ENCODE results near the gene SSBP2. TPM values are rescaled to one million over a fixed set of nuclear protein-coding genes. Genes with fewer than 3 reads are reported as not detected.
A peak's percentile ranks its signal among the peaks of the same experiment; 100 is the strongest.

Gene SSBP2
- total RNA-seq, 1 experiment from 2014 or later: 5.2 TPM

DNA sequence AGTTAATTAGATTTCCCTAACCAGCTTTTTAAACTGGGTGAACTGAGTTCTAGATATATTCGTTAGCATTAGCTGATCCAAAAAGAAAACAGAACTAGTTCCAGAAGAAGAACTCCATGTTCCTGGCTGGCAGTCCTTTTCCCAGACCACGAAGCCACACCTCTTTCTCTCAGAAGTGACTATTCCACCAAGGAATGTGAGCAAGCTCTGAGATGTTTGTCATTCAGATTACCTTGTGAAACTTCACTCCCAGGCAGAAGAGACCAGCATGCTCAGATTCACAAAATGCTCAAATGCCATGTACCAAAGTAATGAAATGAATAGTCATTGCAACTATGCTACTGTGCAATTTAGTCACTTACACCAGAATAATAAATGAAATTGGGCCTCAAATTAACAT lies 4.4 kb upstream of the SSBP2 start:
- RAD21 ChIA-PET (ENCODE audit: low non-redundant PET in 1 of 2, low total read pairs in 2 of 2, uncharacterized antibody in 2 of 2, unreplicated experiment in 2 of 2): interaction anchor here in 1 of 2 experiments (1.0 kb wide), 1 partner anchor 96 kb away, joined by 4 read pairs; no protein-coding TSS in a partner anchor
- POLR2A ChIA-PET: interaction anchor here (0.6 to 1.9 kb wide), 2 partner anchors 93 to 96 kb away, joined by 3 to 6 read pairs; no protein-coding TSS in a partner anchor
- DNase-seq (ENCODE audit: low read depth, low spot score): peak; percentile 47
- CTCF ChIA-PET: interaction anchor here (1.1 to 2.6 kb wide), 5 partner anchors 84 to 410 kb away, joined by 4 to 8 read pairs (median 6); no protein-coding TSS in a partner anchor
- no peaks in the 10 kb centered on the region for H3K9me3 ChIP-seq (ENCODE audit: control insufficient read depth in 1 of 2, insufficient read depth in 1 of 2, low read depth in 1 of 2, low read length in 2 of 2)
- intact Hi-C loops (cut with micrococcal nuclease): loop anchor here (10.0 kb wide), 1 partner anchor 219 kb away; the partner anchor contains the start of gene ATG10
- H3K4me3 ChIP-seq (replicated peaks in 1 of 2; ENCODE audit: low read depth in 1 of 2, low read length in 2 of 2): peak overlapping the region in 1 of 2 experiments; percentile 3; a peak in 1 of 4 replicates
- peaks cover 13 to 18% of the 10 kb centered on the region in 2 experiments for H3K4me1 ChIP-seq (ENCODE audit: control insufficient read depth in 1 of 2, insufficient read depth in 2 of 2, low read length in 2 of 2)
- H3K9me2 ChIP-seq (ENCODE audit: insufficient read depth): no peaks in the 10 kb centered on the region
- H4K20me1 ChIP-seq (ENCODE audit: insufficient read depth): no peaks in the 10 kb centered on the region
- no peaks in the 10 kb centered on the region for H3K36me3 ChIP-seq (ENCODE audit: control insufficient read depth in 1 of 2, insufficient read depth in 2 of 2, low read length in 2 of 2)
- no TSS peak for BruUV-seq (replicated peaks)
- TF ChIP-seq, protein P1, sequence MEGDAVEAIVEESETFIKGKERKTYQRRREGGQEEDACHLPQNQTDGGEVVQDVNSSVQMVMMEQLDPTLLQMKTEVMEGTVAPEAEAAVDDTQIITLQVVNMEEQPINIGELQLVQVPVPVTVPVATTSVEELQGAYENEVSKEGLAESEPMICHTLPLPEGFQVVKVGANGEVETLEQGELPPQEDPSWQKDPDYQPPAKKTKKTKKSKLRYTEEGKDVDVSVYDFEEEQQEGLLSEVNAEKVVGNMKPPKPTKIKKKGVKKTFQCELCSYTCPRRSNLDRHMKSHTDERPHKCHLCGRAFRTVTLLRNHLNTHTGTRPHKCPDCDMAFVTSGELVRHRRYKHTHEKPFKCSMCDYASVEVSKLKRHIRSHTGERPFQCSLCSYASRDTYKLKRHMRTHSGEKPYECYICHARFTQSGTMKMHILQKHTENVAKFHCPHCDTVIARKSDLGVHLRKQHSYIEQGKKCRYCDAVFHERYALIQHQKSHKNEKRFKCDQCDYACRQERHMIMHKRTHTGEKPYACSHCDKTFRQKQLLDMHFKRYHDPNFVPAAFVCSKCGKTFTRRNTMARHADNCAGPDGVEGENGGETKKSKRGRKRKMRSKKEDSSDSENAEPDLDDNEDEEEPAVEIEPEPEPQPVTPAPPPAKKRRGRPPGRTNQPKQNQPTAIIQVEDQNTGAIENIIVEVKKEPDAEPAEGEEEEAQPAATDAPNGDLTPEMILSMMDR (IDR thresholded peaks at IDR 0.05 in 2 of 3, conservative IDR thresholded peaks at IDR 0.05 in 1 of 3; ENCODE audit: borderline replicate concordance in 1 of 3, insufficient read depth in 1 of 3, low read depth in 2 of 3, low read length in 2 of 3): no peak
- TF ChIP-seq CBX3 (IDR thresholded peaks at IDR 0.05; ENCODE audit: low read depth): 0 out of 2 replicates have a peak, but pooled peaks have one; percentile 26
- peak; percentile 25; the same call in 1 of the 2 replicates for TF ChIP-seq FOSL1 (IDR thresholded peaks at IDR 0.05; ENCODE audit: low read depth)
- peak; percentile 18; the same call in 1 of the 2 replicates for TF ChIP-seq JUND (IDR thresholded peaks at IDR 0.05)
- TF ChIP-seq, protein P2, sequence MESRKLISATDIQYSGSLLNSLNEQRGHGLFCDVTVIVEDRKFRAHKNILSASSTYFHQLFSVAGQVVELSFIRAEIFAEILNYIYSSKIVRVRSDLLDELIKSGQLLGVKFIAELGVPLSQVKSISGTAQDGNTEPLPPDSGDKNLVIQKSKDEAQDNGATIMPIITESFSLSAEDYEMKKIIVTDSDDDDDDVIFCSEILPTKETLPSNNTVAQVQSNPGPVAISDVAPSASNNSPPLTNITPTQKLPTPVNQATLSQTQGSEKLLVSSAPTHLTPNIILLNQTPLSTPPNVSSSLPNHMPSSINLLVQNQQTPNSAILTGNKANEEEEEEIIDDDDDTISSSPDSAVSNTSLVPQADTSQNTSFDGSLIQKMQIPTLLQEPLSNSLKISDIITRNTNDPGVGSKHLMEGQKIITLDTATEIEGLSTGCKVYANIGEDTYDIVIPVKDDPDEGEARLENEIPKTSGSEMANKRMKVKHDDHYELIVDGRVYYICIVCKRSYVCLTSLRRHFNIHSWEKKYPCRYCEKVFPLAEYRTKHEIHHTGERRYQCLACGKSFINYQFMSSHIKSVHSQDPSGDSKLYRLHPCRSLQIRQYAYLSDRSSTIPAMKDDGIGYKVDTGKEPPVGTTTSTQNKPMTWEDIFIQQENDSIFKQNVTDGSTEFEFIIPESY (IDR thresholded peaks at IDR 0.05; ENCODE audit: extremely low read depth, insufficient replicate concordance, low read length): no peak
- TF ChIP-seq CEBPB (IDR thresholded peaks at IDR 0.05; ENCODE audit: low read depth): peak; percentile 30; the same call in 1 of the 2 replicates
- TF ChIP-seq SP1 (IDR thresholded peaks at IDR 0.05; ENCODE audit: low read depth): peak; percentile 43; the same call in 1 of the 2 replicates
- H3K79me2 ChIP-seq (ENCODE audit: insufficient read depth, low read length): no peaks in the 10 kb centered on the region
- H3K9ac ChIP-seq (ENCODE audit: low read length): no peak overlapping the region
- no peak overlapping the region for H3K27ac ChIP-seq (ENCODE audit: low read depth, low read length)
- ATAC-seq: no peak
- peak overlapping the region; percentile 64 for H3K4me2 ChIP-seq (ENCODE audit: low read length)
- no peaks in the 10 kb centered on the region for H3K27me3 ChIP-seq (ENCODE audit: insufficient read depth, low read length)
- peak overlapping the region; percentile 95 for H2AFZ ChIP-seq (ENCODE audit: low read depth, low read length, poor library complexity, severe bottlenecking)

Measured in HCT116 (cell line).